Inflammatory macrophage (primary cell): Measurements from ENCODE around the gene DNAJC6.
"Not testable (repeated sequence)": the region's sequence is repeated elsewhere in the genome, so short reads cannot be mapped to it uniquely, and the experiment has no call there.

Experiments
- DNase-seq, 2 donors: peaks; one replicate each; pipeline ENCODE4 v3.0.0-alpha.2; 2020 to 2022

The DNAJC6 gene

GRCh38 chr1:65434760-65435159 is 125.4 kb downstream of the DNAJC6 start:
- no peak for DNase-seq

GRCh38 chr1:65435987-65436386 is 126.6 kb downstream of the DNAJC6 start:
- no peak for DNase-seq

- no peak for DNase-seq
Observed at GRCh38 chr1:65437616-65438015, 128.3 kb downstream of the DNAJC6 start.

GRCh38 chr1:65440322-65440900 is 131.1 kb downstream of the DNAJC6 start:
- DNase-seq: no peak

GRCh38 chr1:65440915-65441314 is 131.6 kb downstream of the DNAJC6 start:
- DNase-seq: no peak

GRCh38 chr1:65441464-65441863 is 132.1 kb downstream of the DNAJC6 start:
- DNase-seq: no peak

GRCh38 chr1:65442442-65442841 is 133.1 kb downstream of the DNAJC6 start:
- no peak for DNase-seq

GRCh38 chr1:65443647-65444046 is 134.3 kb downstream of the DNAJC6 start:
- DNase-seq: no peak

GRCh38 chr1:65444128-65444640 is 134.8 kb downstream of the DNAJC6 start:
- DNase-seq: no peak

GRCh38 chr1:65445837-65446236 is 136.5 kb downstream of the DNAJC6 start:
- no peak for DNase-seq

- no peak for DNase-seq
Observed at GRCh38 chr1:65449214-65449823, 140.0 kb downstream of the DNAJC6 start.

- DNase-seq: not testable (repeated sequence)
Observed at GRCh38 chr1:65455678-65456077, 146.3 kb downstream of the DNAJC6 start.

GRCh38 chr1:65456481-65456880 is 147.1 kb downstream of the DNAJC6 start:
- no peak for DNase-seq

- no peak for DNase-seq
Observed at GRCh38 chr1:65457868-65458267, 148.5 kb downstream of the DNAJC6 start.

- no peak for DNase-seq
Observed at GRCh38 chr1:65458730-65459396, 149.5 kb downstream of the DNAJC6 start.

GRCh38 chr1:65459397-65459768 is 150.0 kb downstream of the DNAJC6 start:
- DNase-seq: peak; percentile 47 to 54
